CD4-positive, alpha-beta memory T cell (primary cell): ENCODE measurements around the gene CHCT1. TPM values are rescaled to one million over a fixed set of nuclear protein-coding genes. Genes with fewer than 3 reads are reported as not detected.
"Not testable (repeated sequence)": the region's sequence is repeated elsewhere in the genome, so short reads cannot be mapped to it uniquely, and the experiment has no call there.

Experiments
- CTCF ChIA-PET: fragments of 350-600 bp; sonication (Branson Sonifier 250); formaldehyde crosslinking; loops from one replicate; lab custom pipeline; 2021; ENCODE audit warnings: inconsistent platforms; ENCODE audit not compliant: partially characterized antibody; lab: Charles Lee
- POLR2A ChIA-PET: fragments of 350-600 bp; sonication (Branson Sonifier 250); formaldehyde crosslinking; loops from one replicate; lab custom pipeline; 2021; ENCODE audit not compliant: partially characterized antibody; lab: Charles Lee
- DNase-seq, 5 donors: peaks; one replicate each; pipeline versions ENCODE4 v3.0.0 to v3.0.0-alpha.2; 2020 to 2022; ENCODE audit warnings: mixed read lengths in 1 of 5
- H3K27ac ChIP-seq: one replicate; pipeline ENCODE4 v1.7.0; 2013; ENCODE audit warnings: low read depth, low read length
- H3K27me3 ChIP-seq: 2 replicates; pipeline ENCODE4 v1.7.0; 2013; ENCODE audit warnings: mild to moderate bottlenecking, low read length, moderate library complexity; ENCODE audit not compliant: insufficient read depth
- H3K36me3 ChIP-seq: 2 replicates; pipeline ENCODE4 v1.7.0; 2013; ENCODE audit warnings: mild to moderate bottlenecking, low read length, moderate library complexity; ENCODE audit not compliant: insufficient read depth
- H3K4me1 ChIP-seq: 2 replicates; pipeline ENCODE4 v1.7.0; 2013; ENCODE audit warnings: mild to moderate bottlenecking, low read length, moderate library complexity; ENCODE audit not compliant: insufficient read depth
- H3K4me3 ChIP-seq, 2 donors: one replicate each; pipeline ENCODE4 v1.7.0; 2013; ENCODE audit warnings: low read length in 2 of 2, mild to moderate bottlenecking in 1 of 2
- H3K9me3 ChIP-seq, 2 donors: one replicate each; pipeline ENCODE4 v1.7.0; 2013; ENCODE audit warnings: low read length in 2 of 2, control low read depth in 1 of 2; ENCODE audit not compliant: control insufficient read depth in 1 of 2
- H3K27ac Mint-ChIP-seq, 7 donors: one replicate each; pipeline ENCODE4 v1.8.0; 2020 to 2021; ENCODE audit warnings: mixed read lengths in 7 of 7, mild to moderate bottlenecking in 6 of 7, inconsistent platforms in 3 of 7, moderate library complexity in 3 of 7
- H3K27me3 Mint-ChIP-seq, 2 donors: one replicate each; pipeline ENCODE4 v1.8.0; 2020 to 2021; ENCODE audit warnings: mixed read lengths in 2 of 2
- H3K36me3 Mint-ChIP-seq, 2 donors: one replicate each; pipeline ENCODE4 v1.8.0; 2020 to 2021; ENCODE audit warnings: mixed read lengths in 2 of 2, inconsistent platforms in 1 of 2, mild to moderate bottlenecking in 1 of 2
- H3K4me1 Mint-ChIP-seq, 4 donors: one replicate each; pipeline ENCODE4 v1.8.0; 2020 to 2021; ENCODE audit warnings: mixed read lengths in 4 of 4, mild to moderate bottlenecking in 1 of 4
- H3K4me3 Mint-ChIP-seq, 8 donors: one replicate each; pipeline ENCODE4 v1.8.0; 2020 to 2021; ENCODE audit warnings: mixed read lengths in 8 of 8, mild to moderate bottlenecking in 7 of 8, moderate library complexity in 6 of 8, inconsistent platforms in 3 of 8
- H3K9me3 Mint-ChIP-seq, 8 donors: one replicate each; pipeline ENCODE4 v1.8.0; 2020 to 2021; ENCODE audit warnings: mixed read lengths in 8 of 8, mild to moderate bottlenecking in 5 of 8, inconsistent platforms in 3 of 8, moderate library complexity in 1 of 8
- intact Hi-C: fragments of 100-400 bp; cut with micrococcal nuclease; formaldehyde crosslinking; loops from one replicate; pipeline ENCODE4 v1.15.1; 2023
- polyA plus RNA-seq, 2 donors: library from polyadenylated mRNA; unstranded; fragments of 300-500 nt; fragmentation: Illumina TruSeq; gene quantifications; one replicate each; pipeline ENCODE4 v1.2.3, GENCODE V29; 2021
- total RNA-seq, 2 experiments: library from RNA; stranded (reverse); gene quantifications; one replicate each; pipeline ENCODE4 v1.2.3, GENCODE V29; 2021

CHCT1 gene
- total and polyA plus RNA-seq, 4 experiments from 2014 or later: 0.54 TPM; not detected in 3

DNA sequence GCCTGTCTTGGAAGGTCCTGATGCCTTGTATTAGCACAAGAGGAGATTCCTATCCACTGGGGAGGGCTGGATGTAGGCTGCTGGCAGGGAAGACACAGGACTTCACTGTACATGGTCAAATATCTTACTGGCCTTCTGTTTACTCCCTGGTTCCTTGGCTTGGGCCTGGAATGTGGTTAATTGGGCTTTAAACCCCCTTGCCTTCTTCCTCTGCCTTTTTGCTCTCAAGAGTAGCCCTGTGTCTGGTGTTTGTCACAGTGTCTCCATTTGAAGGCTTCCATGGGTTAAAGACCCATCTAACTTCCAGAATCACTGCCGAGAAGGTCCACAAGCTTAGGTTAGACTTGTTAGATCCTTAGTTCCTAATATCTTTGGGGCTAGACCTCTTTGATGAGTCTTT, 7.1 kb upstream of the CHCT1 start:
- Histone ChIP-seq H3K4me1 (no peaks in the 10 kb centered on the region), H3K27ac (no peak overlapping the region), H3K36me3 (no peaks in the 10 kb centered on the region), H3K9me3 (no peaks in the 10 kb centered on the region), H3K27me3 (no peaks in the 10 kb centered on the region), H3K4me3 (no peak overlapping the region)
- ChIA-PET CTCF (interaction anchor here (0.8 to 1.0 kb wide), 2 partner anchors 10 to 16 kb away, joined by 3 read pairs; no protein-coding TSS in a partner anchor), POLR2A (no interaction called here)
- intact Hi-C loops: no loop called here
- Mint-ChIP-seq H3K27ac (no peak overlapping the region), H3K4me3 (no peak overlapping the region), H3K4me1 (peaks cover 0 to 1% (median 0%) of the 10 kb centered on the region in 4 donors), H3K36me3 (no peaks in the 10 kb centered on the region), H3K9me3 (no peaks in the 10 kb centered on the region), H3K27me3 (peaks cover 0 to 6% of the 10 kb centered on the region in 2 donors)
- DNase-seq: no peak

DNA sequence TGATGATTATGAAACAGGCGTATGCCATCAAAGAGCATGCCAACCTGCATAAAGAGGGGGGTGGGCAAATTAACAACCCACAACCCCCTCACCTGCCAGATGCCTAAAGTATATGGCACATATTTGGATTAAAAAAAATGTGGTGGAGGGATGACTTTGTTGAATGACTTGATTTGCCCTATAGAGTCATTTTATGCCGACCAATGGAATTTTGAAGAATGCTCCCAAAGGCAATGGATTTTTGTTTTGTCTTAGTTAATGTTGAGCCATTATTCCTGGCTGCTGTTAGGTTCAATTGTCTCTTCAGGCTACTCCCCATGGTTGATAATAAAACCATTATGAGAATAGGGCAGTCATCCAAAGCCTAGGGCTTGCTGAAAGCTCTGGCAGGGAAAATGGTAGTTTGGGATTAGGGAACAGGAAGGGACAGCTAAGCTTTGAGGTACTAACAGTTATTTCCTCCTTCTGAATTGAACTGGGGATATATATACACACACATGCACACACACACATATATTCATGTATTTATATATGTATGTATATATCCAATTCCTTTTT, 5.8 kb upstream of the CHCT1 start:
- H3K27ac ChIP-seq: no peak overlapping the region
- H3K27me3 ChIP-seq: no peaks in the 10 kb centered on the region
- H3K36me3 ChIP-seq: no peaks in the 10 kb centered on the region
- CTCF ChIA-PET: no interaction called here
- H3K4me1 ChIP-seq: peaks cover 7% of the 10 kb centered on the region
- intact Hi-C loops: no loop called here
- POLR2A ChIA-PET: no interaction called here
- Mint-ChIP-seq H3K4me1 (peaks cover 4 to 6% (median 5%) of the 10 kb centered on the region in 4 donors), H3K4me3 (no peak overlapping the region), H3K9me3 (no peaks in the 10 kb centered on the region), H3K36me3 (no peaks in the 10 kb centered on the region), H3K27me3 (peaks cover 0 to 6% of the 10 kb centered on the region in 2 donors), H3K27ac (no peak overlapping the region)
- H3K4me3 ChIP-seq: no peak overlapping the region
- no peak for DNase-seq
- no peaks in the 10 kb centered on the region for H3K9me3 ChIP-seq

DNA sequence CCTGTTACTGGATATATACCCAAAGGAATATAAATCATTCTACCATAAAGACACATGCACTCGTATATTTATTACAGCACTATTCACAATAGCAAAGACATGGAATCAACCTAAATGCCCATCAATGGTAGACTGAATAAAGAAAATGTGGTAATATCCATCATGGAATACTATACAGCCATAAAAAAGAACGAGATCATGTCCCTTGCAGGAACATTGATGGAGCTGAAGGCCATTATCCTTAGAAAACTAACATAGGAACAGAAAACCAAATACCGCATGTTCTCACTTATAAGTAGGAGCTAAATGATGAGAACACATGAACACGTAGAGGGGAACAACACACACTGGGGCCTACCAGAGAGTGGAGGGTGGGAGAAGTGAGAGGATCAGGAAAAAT, 3.3 kb upstream of the CHCT1 start:
- H3K4me1 ChIP-seq, H3K27ac ChIP-seq, intact Hi-C loops, H3K9me3 ChIP-seq, H3K4me1 Mint-ChIP-seq, H3K36me3 ChIP-seq, H3K9me3 Mint-ChIP-seq, H3K4me3 ChIP-seq, DNase-seq, H3K36me3 Mint-ChIP-seq, H3K27me3 ChIP-seq, H3K27me3 Mint-ChIP-seq: not testable (repeated sequence)
- CTCF ChIA-PET: interaction anchor here (0.6 to 1.4 kb wide), 4 partner anchors 16 to 943 kb away, joined by 3 to 5 read pairs (median 4); partner anchors contain the start of gene USP32
- H3K4me3 Mint-ChIP-seq: peak overlapping the region in 1 of 8 donors; percentile 39
- H3K27ac Mint-ChIP-seq: peak overlapping the region in 2 of 7 donors; percentile 48 to 86
- POLR2A ChIA-PET: interaction anchor here (1.4 kb wide), 1 partner anchor 178 kb away, joined by 3 read pairs; no protein-coding TSS in a partner anchor

DNA sequence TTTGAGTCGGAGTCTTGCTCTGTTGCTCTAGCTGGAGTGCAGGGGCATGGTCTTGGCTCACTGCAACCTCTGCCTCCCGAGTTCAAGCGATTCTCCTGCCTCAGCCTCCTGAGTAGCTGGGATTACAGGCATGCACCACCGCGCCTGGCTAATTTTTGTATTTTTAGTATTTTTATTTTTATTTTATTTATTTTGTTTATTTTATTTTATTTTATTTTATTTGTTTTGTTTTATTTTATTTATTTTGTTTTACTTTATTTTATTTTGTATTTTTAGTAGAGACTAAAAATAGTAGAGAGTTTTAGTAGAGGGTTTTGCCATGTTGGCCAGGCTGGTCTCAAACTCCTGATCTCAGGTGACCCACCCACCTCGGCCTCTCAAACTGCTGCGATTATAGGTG, 2.4 kb upstream of the CHCT1 start:
- not testable (repeated sequence) for H3K27ac ChIP-seq, H3K27me3 Mint-ChIP-seq, H3K4me3 ChIP-seq, H3K36me3 Mint-ChIP-seq, H3K4me1 ChIP-seq, H3K9me3 Mint-ChIP-seq, H3K4me3 Mint-ChIP-seq, H3K4me1 Mint-ChIP-seq, DNase-seq, H3K36me3 ChIP-seq, H3K27ac Mint-ChIP-seq, H3K27me3 ChIP-seq, H3K9me3 ChIP-seq
- ChIA-PET CTCF (interaction anchor here (1.4 kb wide), 1 partner anchor 28 kb away, joined by 4 read pairs; the partner anchor contains the start of gene USP32), POLR2A (interaction anchor here (1.4 kb wide), 1 partner anchor 178 kb away, joined by 3 read pairs; no protein-coding TSS in a partner anchor)
- intact Hi-C loops: loop anchor here (2.0 kb wide), 1 partner anchor 149 kb away; no protein-coding TSS in a partner anchor

DNA sequence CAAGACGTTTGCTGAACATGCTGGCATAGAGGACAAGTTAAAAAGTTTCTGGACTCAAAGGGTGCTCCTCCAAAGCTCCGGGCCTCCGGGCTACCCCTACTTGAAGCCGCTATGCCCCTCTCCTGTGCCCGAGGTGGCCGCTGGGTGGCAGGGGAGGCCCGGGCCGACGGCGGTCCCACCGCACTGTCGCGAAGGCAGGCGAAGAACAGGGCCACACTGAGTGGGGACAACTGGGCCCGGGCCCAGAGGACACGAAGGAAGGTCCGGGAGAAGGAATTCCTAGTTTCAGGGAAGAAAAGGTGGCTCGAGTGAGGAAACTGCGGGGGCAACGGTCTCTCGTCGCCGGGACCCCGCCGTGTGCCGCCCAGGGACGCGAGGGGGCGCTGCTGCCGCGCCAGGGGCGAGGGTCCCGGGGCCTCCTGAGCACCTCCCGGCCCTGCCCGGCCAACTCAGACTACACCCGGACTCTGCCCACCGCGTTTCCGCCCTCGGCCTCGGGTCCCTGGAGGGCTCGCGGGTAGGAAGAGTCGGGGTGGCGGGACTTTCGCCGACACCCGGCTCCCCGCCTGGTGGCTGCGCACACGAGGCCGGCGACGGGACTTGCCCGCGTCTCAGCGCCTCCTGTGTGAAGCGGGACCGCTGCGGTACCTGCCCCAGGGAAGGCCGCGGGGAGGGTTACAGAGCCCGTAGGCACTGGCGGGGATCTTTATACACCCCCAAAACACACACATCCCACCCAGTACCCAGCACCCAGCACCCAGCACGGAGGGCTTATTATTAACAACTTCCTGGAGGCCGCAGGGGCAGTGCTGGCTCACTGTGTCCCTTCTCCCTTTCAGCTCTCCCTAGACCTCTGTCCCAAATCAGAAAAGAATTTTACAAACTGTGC, 772 bp upstream of the CHCT1 start:
- peak; percentile 60 to 73 (median 70) for DNase-seq
- peaks cover 5 to 10% (median 7%) of the 10 kb centered on the region in 4 donors for H3K4me1 Mint-ChIP-seq
- H3K27ac Mint-ChIP-seq: peak overlapping the region; percentile 64 to 88 (median 78)
- Histone ChIP-seq H3K4me3 (peak overlapping the region; percentile 52 to 66), H3K36me3 (no peaks in the 10 kb centered on the region), H3K4me1 (peaks cover 7% of the 10 kb centered on the region), H3K27ac (peak overlapping the region; percentile 16), H3K27me3 (no peaks in the 10 kb centered on the region), H3K9me3 (no peaks in the 10 kb centered on the region)
- ChIA-PET POLR2A (interaction anchor here (0.6 kb wide), 2 partner anchors 30 to 137 kb away, joined by 3 read pairs; partner anchors contain the start of gene USP32), CTCF (interaction anchor here (0.6 to 1.4 kb wide), 13 partner anchors 10 to 179 kb away, joined by 3 to 5 read pairs (median 3); partner anchors contain the start of genes PPM1D and USP32)
- no peaks in the 10 kb centered on the region for H3K27me3 Mint-ChIP-seq
- no peaks in the 10 kb centered on the region for H3K36me3 Mint-ChIP-seq
- intact Hi-C loops: loop anchor here (1.0 to 2.0 kb wide), 4 partner anchors 15 to 217 kb away; partner anchors contain the start of gene USP32
- H3K4me3 Mint-ChIP-seq: peak overlapping the region; percentile 72 to 88 (median 80)
- H3K9me3 Mint-ChIP-seq: peaks cover 0 to 3% (median 0%) of the 10 kb centered on the region in 8 donors

DNA sequence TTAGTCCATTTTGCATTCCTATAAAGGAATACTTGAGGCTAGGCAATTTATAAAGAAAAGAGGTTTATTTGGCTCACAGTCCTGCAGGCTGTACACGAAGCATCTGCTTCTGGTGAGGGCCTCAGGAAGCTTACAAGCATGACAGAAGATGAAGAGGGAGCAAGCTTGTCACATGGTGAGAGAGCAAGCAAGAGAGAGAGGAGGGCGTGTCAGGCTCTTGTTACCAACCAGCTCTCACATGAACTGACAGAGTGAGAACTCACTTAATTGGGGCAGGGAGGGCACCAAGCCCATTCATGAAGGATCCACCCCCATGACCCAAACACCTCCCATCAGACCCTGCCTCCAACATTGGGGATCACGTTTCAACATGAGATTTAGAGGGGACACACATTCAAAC, 1.6 kb downstream of the CHCT1 start:
- Mint-ChIP-seq H3K36me3 (no peaks in the 10 kb centered on the region), H3K4me1 (peaks cover 5 to 10% (median 7%) of the 10 kb centered on the region in 4 donors), H3K27ac (peak overlapping the region in 1 of 7 donors; percentile 1), H3K9me3 (peaks cover 0 to 3% (median 0%) of the 10 kb centered on the region in 8 donors), H3K27me3 (no peaks in the 10 kb centered on the region), H3K4me3 (no peak overlapping the region)
- Histone ChIP-seq H3K27me3 (no peaks in the 10 kb centered on the region), H3K27ac (no peak overlapping the region), H3K9me3 (no peaks in the 10 kb centered on the region), H3K4me1 (peaks cover 7% of the 10 kb centered on the region), H3K4me3 (no peak overlapping the region), H3K36me3 (no peaks in the 10 kb centered on the region)
- POLR2A ChIA-PET: no interaction called here
- DNase-seq: no peak
- CTCF ChIA-PET: interaction anchor here (0.9 to 2.1 kb wide), 6 partner anchors 9 to 282 kb away, joined by 3 to 6 read pairs (median 4); no protein-coding TSS in a partner anchor
- intact Hi-C loops: no loop called here

DNA sequence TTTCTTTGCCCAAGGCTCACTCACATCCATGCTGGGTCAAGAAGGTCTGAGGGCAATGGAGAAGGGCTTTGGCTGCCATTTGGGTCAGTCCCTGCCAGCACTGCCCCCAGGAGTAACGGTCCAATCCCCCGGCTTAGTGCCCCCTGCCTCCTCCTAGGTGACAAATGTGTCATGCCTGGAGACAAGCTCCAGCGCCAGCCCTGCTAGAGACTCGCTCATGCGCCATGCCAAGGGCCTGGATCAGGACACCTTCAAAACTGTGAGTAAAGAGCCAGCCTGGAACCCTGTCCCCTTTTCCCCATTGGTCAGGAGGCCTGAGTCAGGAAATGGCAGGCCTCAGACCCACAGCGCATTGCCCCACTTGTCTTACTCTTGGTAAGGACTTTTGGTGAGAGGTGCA, 3.3 kb downstream of the CHCT1 start:
- Histone ChIP-seq H3K9me3 (no peaks in the 10 kb centered on the region), H3K27ac (no peak overlapping the region), H3K4me3 (no peak overlapping the region), H3K4me1 (peaks cover 7% of the 10 kb centered on the region), H3K27me3 (no peaks in the 10 kb centered on the region), H3K36me3 (no peaks in the 10 kb centered on the region)
- no peaks in the 10 kb centered on the region for H3K36me3 Mint-ChIP-seq
- no peaks in the 10 kb centered on the region for H3K27me3 Mint-ChIP-seq
- no peak for DNase-seq
- intact Hi-C loops: no loop called here
- peaks cover 4 to 10% (median 7%) of the 10 kb centered on the region in 4 donors for H3K4me1 Mint-ChIP-seq
- POLR2A ChIA-PET: no interaction called here
- CTCF ChIA-PET: interaction anchor here (1.2 to 2.1 kb wide), 2 partner anchors 9 to 11 kb away, joined by 3 to 6 read pairs; no protein-coding TSS in a partner anchor
- peaks cover 0 to 3% (median 0%) of the 10 kb centered on the region in 8 donors for H3K9me3 Mint-ChIP-seq
- H3K4me3 Mint-ChIP-seq: no peak overlapping the region
- no peak overlapping the region for H3K27ac Mint-ChIP-seq
